Adrenal gland (tissue), 12 donors: ENCODE measurements around the gene MAPKAP1. TPM values are rescaled to one million over a fixed set of nuclear protein-coding genes. Genes with fewer than 3 reads are reported as not detected.

Experiments
- DNase-seq, 7 donors: peaks; one replicate each; pipeline ENCODE4 v3.0.0-alpha.2; 2019 to 2020
- H3K27ac ChIP-seq, 5 donors: fragments of 200-600 bp; sonication (generic) in 4 of 5; 1 replicate in 3 of 5; 2 replicates in 2 of 5; pipeline versions ENCODE4 v1.5.1 to v1.8.0; 2016 to 2020; ENCODE audit warnings: mild to moderate bottlenecking in 1 of 5
- H3K27me3 ChIP-seq: fragments of 200-600 bp; 2 replicates; pipeline ENCODE4 v1.8.0; 2021
- H3K36me3 ChIP-seq, 2 donors: fragments of 200-600 bp; replicated peaks in 1 of 2; 1 replicate in 1 of 2; 2 replicates in 1 of 2; pipeline versions ENCODE4 v1.5.1 to v1.8.0; 2018 to 2022
- H3K4me1 ChIP-seq, 2 donors: fragments of 200-600 bp; replicated peaks in 1 of 2; 1 replicate in 1 of 2; 2 replicates in 1 of 2; pipeline versions ENCODE4 v1.5.1 to v1.8.0; 2018 to 2021
- H3K4me3 ChIP-seq, 4 donors: fragments of 200-600 bp; sonication (generic) in 3 of 4; one replicate each; pipeline ENCODE4 v1.5.1; 2016 to 2018
- H3K9me3 ChIP-seq, 3 donors: fragments of 200-600 bp; sonication (generic) in 1 of 3; replicated peaks in 1 of 3; 1 replicate in 2 of 3; 2 replicates in 1 of 3; pipeline versions ENCODE4 v1.5.1 to v1.8.0; 2016 to 2021
- POLR2A ChIP-seq, 2 donors: fragments of 450-650 bp; IDR thresholded peaks; one replicate each; pipeline ENCODE4 v1.6.1; 2017; ENCODE audit warnings: antibody characterized with exemption in 2 of 2, mild to moderate bottlenecking in 2 of 2, moderate library complexity in 1 of 2
- WGBS, 4 donors: extraction: QIAGEN DNeasy Blood & Tissue Kit in 2 of 4; methylation state at CpG; one replicate each; pipeline versions ENCODE4 v1.1.5 to v1.1.7; 2013 to 2017; 5-methylcytosine and 5-hydroxymethylcytosine counted together
- intact Hi-C, 2 donors: fragments of 100-400 bp; cut with DNase I; formaldehyde crosslinking; loops; one replicate each; pipeline versions ENCODE4 v1.14.1 to v1.15.0; 2022 to 2023
- polyA plus RNA-seq, 3 donors: library from polyadenylated mRNA; stranded (reverse); fragments of 200-250 nt in 2 of 3; fragments of 350-450 nt in 1 of 3; fragmentation: Illumina TruSeq in 1 of 3; extraction: RNeasy Lipid Tissue Mini Kit (QIAGEN cat#74804) in 1 of 3; gene quantifications; one replicate each; pipeline ENCODE4 v1.2.3, GENCODE V29; 2013 to 2014
- total RNA-seq, 9 donors: library from RNA; depleted of rRNA in 4 of 9; stranded (reverse); fragments of >200 nt in 4 of 9; fragments of 120-200 nt in 1 of 9; fragmentation: NEBNext Ultra II Directional in 1 of 9; extraction: Animal tissue kit (Norgen Biotek cat#: 25700) in 1 of 9; gene quantifications; one replicate each; pipeline versions ENCODE4 v1.1.0 to v1.2.4, GENCODE V29; 2013 to 2023
- TF ChIP-seq, protein P1 (sequence below), 6 experiments: fragments of 450-650 bp in 4 of 6; fragments of 200-600 bp in 2 of 6; sonication (generic) in 1 of 6; IDR thresholded peaks; 1 replicate in 5 of 6; 2 replicates in 1 of 6; pipeline versions ENCODE4 v1.5.1 to v1.8.0; 2016 to 2021; ENCODE audit warnings: antibody characterized with exemption in 6 of 6, mild to moderate bottlenecking in 2 of 6, moderate library complexity in 1 of 6
- donor health status: healthy with polysubstance abuse.
- donor health status: Bipolar disorder and iron deficiency.
- donor health status: DM: yes; HTN: yes; CAD: no.
- donor health status: DM: no; HTN: no; CAD: no.
- donor health status: DM: no; HTN: no; CAD: no.
- donor health status: DM: yes; HTN: yes; CAD: no.

The MAPKAP1 gene
- total and polyA plus RNA-seq, 12 donors = 72.2 to 156 (median 94.9) TPM

DNA sequence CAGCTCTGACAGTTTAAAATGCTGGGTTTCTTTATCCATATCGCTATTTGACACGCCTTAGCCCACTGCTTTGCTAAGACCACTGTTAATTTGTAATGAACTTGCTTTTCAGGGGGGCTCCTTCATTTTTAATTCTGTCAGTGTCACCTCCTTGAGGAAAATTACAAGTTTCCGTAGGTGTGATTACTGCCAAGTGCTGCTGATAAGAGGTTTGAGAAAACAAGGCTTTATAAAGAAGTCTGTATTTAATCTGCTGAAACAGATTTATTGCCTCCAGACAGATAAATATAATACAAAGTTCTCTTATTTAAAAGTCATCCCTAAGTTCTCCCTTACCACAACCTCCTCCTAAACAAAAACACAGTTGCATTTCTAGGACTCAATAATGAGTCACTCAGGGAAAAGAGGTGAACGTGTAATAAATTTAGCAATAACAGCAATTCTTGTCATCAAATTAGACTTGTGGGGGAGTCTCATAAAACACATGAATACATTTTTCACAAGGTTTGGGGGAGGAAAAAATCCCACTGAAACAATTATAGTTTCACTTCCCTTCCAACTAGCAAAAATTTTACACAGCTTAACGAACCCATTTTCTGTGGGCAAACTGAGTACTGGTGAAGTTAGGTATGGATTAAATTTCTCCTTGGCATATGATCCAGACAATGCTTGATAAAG lies 72.8 kb downstream of the MAPKAP1 start:
- Histone ChIP-seq H3K36me3 (no peaks in the 10 kb centered on the region), H3K4me3 (no peak overlapping the region), H3K4me1 (peaks cover 24 to 36% of the 10 kb centered on the region in 2 donors), H3K9me3 (no peaks in the 10 kb centered on the region), H3K27ac (no peak overlapping the region), H3K27me3 (no peaks in the 10 kb centered on the region)
- intact Hi-C loops = loop anchor here (5.0 to 10.0 kb wide), 3 partner anchors 72 to 229 kb away; no protein-coding TSS in a partner anchor
- TF ChIP-seq POLR2A (IDR thresholded peaks at IDR 0.05) = no peak
- TF ChIP-seq, protein P1, sequence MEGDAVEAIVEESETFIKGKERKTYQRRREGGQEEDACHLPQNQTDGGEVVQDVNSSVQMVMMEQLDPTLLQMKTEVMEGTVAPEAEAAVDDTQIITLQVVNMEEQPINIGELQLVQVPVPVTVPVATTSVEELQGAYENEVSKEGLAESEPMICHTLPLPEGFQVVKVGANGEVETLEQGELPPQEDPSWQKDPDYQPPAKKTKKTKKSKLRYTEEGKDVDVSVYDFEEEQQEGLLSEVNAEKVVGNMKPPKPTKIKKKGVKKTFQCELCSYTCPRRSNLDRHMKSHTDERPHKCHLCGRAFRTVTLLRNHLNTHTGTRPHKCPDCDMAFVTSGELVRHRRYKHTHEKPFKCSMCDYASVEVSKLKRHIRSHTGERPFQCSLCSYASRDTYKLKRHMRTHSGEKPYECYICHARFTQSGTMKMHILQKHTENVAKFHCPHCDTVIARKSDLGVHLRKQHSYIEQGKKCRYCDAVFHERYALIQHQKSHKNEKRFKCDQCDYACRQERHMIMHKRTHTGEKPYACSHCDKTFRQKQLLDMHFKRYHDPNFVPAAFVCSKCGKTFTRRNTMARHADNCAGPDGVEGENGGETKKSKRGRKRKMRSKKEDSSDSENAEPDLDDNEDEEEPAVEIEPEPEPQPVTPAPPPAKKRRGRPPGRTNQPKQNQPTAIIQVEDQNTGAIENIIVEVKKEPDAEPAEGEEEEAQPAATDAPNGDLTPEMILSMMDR (IDR thresholded peaks at IDR 0.05) = no peak
- DNase-seq = no peak
- 40 to 47% (median 42%) methylated on average over 5 of the region's 5 CpGs for WGBS, 4 donors

DNA sequence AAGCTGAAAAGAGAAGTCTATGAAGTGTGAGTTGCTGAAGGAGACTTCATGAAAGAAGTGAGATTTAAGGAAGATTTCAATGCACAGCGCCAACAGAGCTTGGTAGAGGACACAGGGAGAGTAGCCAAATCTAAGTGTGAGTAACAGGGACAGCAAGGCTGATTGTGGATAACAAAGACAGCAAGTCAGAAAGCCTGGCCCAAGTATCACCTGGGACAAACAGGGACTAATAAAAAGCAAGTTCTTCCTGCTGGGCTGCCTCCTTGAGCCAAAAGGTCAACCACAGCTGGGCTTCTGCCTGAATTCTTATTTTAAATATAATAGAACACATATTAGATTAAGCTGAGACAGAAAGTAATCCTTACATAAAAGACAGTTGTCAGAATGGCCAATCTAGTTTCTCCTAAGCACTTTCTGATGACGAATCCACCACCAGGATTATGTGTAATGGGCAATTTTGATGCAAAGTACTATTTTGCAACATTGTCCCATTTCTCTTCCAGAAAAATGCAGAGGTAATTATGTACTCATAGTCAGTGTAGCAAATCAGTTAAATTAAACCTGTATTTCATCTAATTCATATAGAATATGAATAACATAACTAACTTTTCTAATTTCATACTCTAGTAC lies 73.8 kb downstream of the MAPKAP1 start:
- WGBS, 4 donors = 30 to 58% (median 44%) methylated on average over 2 of the region's 2 CpGs
- Histone ChIP-seq H3K27ac (peak overlapping the region in 1 of 5 donors; percentile 64), H3K27me3 (no peaks in the 10 kb centered on the region), H3K9me3 (no peaks in the 10 kb centered on the region), H3K36me3 (no peaks in the 10 kb centered on the region), H3K4me3 (no peak overlapping the region), H3K4me1 (peaks cover 24 to 27% of the 10 kb centered on the region in 2 donors)
- no peak for TF ChIP-seq POLR2A (IDR thresholded peaks at IDR 0.05)
- TF ChIP-seq, protein P1 (IDR thresholded peaks at IDR 0.05) = no peak
- intact Hi-C loops = loop anchor here (5.0 to 10.0 kb wide), 3 partner anchors 71 to 228 kb away; no protein-coding TSS in a partner anchor
- DNase-seq = peak in 3 of 7 donors; percentile 23 to 30 (median 28)

DNA sequence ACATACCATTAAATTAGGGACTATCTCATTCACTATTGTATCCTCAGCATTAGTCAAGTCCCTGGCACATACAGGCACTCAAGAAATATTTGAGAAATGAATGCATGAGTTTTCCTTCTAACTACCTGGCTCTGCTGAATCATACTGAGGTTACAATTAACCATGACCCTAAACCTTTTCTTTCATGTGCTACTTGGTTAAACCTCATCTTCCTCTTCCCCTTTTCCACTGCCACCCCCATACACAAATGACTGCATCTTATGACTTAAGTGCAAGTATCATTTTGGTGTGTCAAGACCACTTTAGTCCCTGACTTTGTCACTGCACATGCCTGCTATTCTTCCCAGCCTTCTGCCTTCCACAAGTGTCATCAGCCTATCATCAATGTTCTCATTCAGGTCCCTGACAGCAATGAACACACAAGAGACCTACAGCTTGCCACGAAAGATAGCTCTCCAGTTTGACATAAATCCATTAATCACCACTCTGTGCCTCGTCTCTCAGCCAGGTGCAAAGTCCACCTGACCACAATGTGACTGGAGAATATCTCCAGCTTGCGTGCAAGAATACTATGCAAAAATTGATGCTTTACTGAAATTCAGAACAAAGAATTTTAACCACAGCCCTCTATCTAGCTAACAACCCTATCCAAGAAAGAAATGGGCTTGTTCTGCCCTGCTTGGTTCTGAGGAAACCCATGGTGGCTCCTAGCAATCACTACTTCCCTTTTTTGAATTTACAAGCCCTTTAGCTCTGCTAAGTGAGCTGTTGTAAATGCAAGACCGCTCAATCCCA lies 74.5 kb downstream of the MAPKAP1 start:
- 61 to 80% (median 75%) methylated on average over 4 of the region's 4 CpGs for WGBS, 4 donors
- peaks cover 24 to 27% of the 10 kb centered on the region in 2 donors for H3K4me1 ChIP-seq
- intact Hi-C loops = loop anchor here (5.0 to 10.0 kb wide), 3 partner anchors 70 to 228 kb away; no protein-coding TSS in a partner anchor

More for the DNA sequence above, 74.5 kb downstream of the MAPKAP1 start:
- no peaks in the 10 kb centered on the region for H3K27me3 ChIP-seq
- no peaks in the 10 kb centered on the region for H3K36me3 ChIP-seq
- TF ChIP-seq POLR2A (IDR thresholded peaks at IDR 0.05) = no peak
- TF ChIP-seq, protein P1 (IDR thresholded peaks at IDR 0.05) = no peak
- H3K4me3 ChIP-seq = no peak overlapping the region
- H3K27ac ChIP-seq = peak overlapping the region in 1 of 5 donors; percentile 68
- no peaks in the 10 kb centered on the region for H3K9me3 ChIP-seq
- no peak for DNase-seq
